Esophagus muscularis mucosa (tissue), 4 donors: Measurements from ENCODE around the gene TMEM126B. TPM values are rescaled to one million over a fixed set of nuclear protein-coding genes. Genes with fewer than 3 reads are reported as not detected.
"Not testable (repeated sequence)": the region's sequence is repeated elsewhere in the genome, so short reads cannot be mapped to it uniquely, and the experiment has no call there.

Experiments
- DNase-seq: peaks from one replicate; pipeline ENCODE4 v3.0.0-alpha.2; 2017; ENCODE audit errors: extremely low spot score
- H3K27ac ChIP-seq, 4 donors: fragments of 200-600 bp; sonication (generic); replicated peaks in 1 of 4; 1 replicate in 3 of 4; 2 replicates in 1 of 4; pipeline ENCODE4 v1.5.1; 2016 to 2019; ENCODE audit warnings: mild to moderate bottlenecking in 1 of 4
- H3K27me3 ChIP-seq, 4 donors: fragments of 200-600 bp; sonication (generic); one replicate each; pipeline versions ENCODE4 v1.5.1 to v1.6.0; 2016 to 2019
- H3K36me3 ChIP-seq, 4 donors: fragments of 200-600 bp; sonication (generic); one replicate each; pipeline ENCODE4 v1.5.1; 2016 to 2019
- H3K4me1 ChIP-seq, 4 donors: fragments of 200-600 bp; sonication (generic); one replicate each; pipeline ENCODE4 v1.5.1; 2016 to 2019
- H3K4me3 ChIP-seq, 4 donors: fragments of 200-600 bp; sonication (generic); 1 replicate in 2 of 4; 2 replicates in 2 of 4; pipeline ENCODE4 v1.5.1; 2016 to 2019; ENCODE audit warnings: mild to moderate bottlenecking in 4 of 4, moderate library complexity in 1 of 4
- H3K9me3 ChIP-seq, 4 donors: fragments of 200-600 bp; sonication (generic); 1 replicate in 3 of 4; 2 replicates in 1 of 4; pipeline ENCODE4 v1.5.1; 2016 to 2019
- EP300 ChIP-seq: sonication (generic); formaldehyde crosslinking; IDR thresholded peaks from one replicate; pipeline ENCODE4 v1.6.1; 2017; ENCODE audit warnings: antibody characterized with exemption
- POLR2A ChIP-seq: fragments of 450-650 bp; IDR thresholded peaks from one replicate; pipeline ENCODE4 v1.6.1; 2017; ENCODE audit warnings: antibody characterized with exemption, moderate library complexity, mild to moderate bottlenecking, low read depth
- POLR2AphosphoS5 ChIP-seq, 2 donors: sonication (generic); formaldehyde crosslinking; IDR thresholded peaks; one replicate each; pipeline ENCODE4 v1.6.1; 2017; ENCODE audit warnings: antibody characterized with exemption in 2 of 2
- WGBS: methylation state at CpG from one replicate; pipeline ENCODE4 v1.1.5; 2018; 5-methylcytosine and 5-hydroxymethylcytosine counted together
- intact Hi-C: fragments of 100-400 bp; cut with DNase I; formaldehyde crosslinking; loops from one replicate; pipeline ENCODE4 v1.15.1; 2023
- total RNA-seq, 4 donors: library from RNA; depleted of rRNA; stranded (reverse); fragments of >200 nt; gene quantifications; one replicate each; pipeline versions ENCODE4 v1.1.0 to v1.2.1, GENCODE V29; 2016
- TF ChIP-seq, protein P1 (sequence below), 3 experiments: fragments of 200-600 bp in 2 of 3; fragments of 450-650 bp in 1 of 3; sonication (generic) in 2 of 3; IDR thresholded peaks; one replicate each; pipeline ENCODE4 v1.5.1; 2017 to 2019; ENCODE audit warnings: antibody characterized with exemption in 3 of 3, mild to moderate bottlenecking in 2 of 3, moderate library complexity in 1 of 3

The TMEM126B gene
- total RNA-seq, 4 donors from 2014 or later: 25.4 to 65.2 (median 46.6) TPM

DNA sequence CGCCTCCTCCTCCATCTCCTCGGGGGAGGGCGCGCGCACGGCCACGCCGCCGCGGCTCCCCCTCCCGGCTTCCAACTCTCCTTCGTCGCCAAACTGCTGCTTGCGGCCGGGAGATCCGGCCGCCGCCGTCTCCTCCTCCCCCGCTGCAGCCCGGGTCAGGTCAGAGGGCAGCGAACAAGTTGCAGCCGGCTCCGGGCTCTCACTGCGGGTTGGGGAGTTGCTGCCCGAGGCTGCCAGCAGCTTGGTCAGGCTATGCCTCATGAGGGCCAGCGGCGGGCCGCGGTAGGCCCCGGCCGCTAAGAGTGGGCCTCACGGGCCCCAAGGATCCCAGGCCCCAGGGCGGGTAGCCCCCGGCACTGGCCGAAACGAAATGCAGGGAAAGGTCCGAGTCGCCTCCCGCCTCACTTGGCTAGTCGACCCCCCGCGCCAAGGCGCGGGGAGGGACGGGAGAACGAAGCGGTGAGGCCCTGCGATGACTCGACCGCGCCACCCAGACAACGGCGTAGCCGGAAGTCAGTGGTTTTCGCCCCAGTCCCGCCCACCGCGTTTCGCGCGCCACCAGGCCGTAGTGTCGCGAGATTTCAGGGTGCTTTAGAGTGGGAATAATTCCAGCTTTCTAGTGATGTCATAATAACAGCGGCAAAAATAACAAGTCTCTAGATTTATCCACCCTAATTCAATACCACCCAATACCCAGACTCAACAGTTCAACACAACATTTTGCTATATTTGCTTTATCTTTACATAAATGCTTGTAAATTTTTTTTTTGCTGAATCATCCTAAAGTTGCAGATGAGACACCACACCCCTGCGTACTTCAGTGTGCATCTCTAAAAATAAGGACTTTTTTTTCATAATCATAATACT is 36.5 kb downstream of the TMEM126B start, which contains the start of gene CREBZF:
CREBZF (minus strand) TSS at position 515 of the 867 bp plus-strand sequence; CDS start at position 261, 254 bp downstream.
- H3K27me3 ChIP-seq: no peaks in the 10 kb centered on the region
- intact Hi-C loops: loop anchor here (2.0 to 5.0 kb wide), 2 partner anchors 36 to 68 kb away; partner anchors contain the start of gene TMEM126B
- peak within 1 kb of the TSS; percentile 94 to 99 (median 96) for H3K27ac ChIP-seq
- H3K36me3 ChIP-seq: peaks cover 0 to 11% (median 4%) of the 10 kb centered on the region in 4 donors
- TF ChIP-seq, protein P1, sequence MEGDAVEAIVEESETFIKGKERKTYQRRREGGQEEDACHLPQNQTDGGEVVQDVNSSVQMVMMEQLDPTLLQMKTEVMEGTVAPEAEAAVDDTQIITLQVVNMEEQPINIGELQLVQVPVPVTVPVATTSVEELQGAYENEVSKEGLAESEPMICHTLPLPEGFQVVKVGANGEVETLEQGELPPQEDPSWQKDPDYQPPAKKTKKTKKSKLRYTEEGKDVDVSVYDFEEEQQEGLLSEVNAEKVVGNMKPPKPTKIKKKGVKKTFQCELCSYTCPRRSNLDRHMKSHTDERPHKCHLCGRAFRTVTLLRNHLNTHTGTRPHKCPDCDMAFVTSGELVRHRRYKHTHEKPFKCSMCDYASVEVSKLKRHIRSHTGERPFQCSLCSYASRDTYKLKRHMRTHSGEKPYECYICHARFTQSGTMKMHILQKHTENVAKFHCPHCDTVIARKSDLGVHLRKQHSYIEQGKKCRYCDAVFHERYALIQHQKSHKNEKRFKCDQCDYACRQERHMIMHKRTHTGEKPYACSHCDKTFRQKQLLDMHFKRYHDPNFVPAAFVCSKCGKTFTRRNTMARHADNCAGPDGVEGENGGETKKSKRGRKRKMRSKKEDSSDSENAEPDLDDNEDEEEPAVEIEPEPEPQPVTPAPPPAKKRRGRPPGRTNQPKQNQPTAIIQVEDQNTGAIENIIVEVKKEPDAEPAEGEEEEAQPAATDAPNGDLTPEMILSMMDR (IDR thresholded peaks at IDR 0.05): no peak
- TF ChIP-seq EP300: no peak
- peak; percentile 96 to 99 for TF ChIP-seq POLR2AphosphoS5 (IDR thresholded peaks at IDR 0.05)
- peak; percentile 94 for TF ChIP-seq POLR2A
- peak within 1 kb of the TSS; percentile 82 to 90 (median 86) for H3K4me3 ChIP-seq
- no peaks in the 10 kb centered on the region for H3K9me3 ChIP-seq
- peaks cover 34 to 36% (median 35%) of the 10 kb centered on the region in 4 donors for H3K4me1 ChIP-seq
- WGBS: under 1% methylated on average over 35 of the region's 67 CpGs
- peak; percentile 98 for DNase-seq

DNA sequence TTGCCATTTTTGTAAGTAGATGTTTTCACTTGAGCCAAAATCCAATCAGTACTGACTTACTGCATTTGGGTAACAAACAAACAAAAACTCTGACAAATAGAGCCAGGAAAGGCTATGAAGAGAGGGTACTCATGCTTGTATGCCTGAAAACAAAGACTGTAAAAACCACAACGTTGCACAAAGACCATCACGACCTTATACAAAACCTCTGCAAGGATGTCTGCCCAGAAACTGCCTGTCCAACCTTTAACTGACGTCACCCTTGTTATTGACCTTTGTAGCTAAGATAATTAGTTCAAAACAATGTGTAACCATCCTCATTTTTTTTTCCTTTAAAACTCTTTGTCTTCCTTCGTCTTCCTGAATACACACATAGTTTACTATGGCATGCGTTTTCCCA is 37.3 kb downstream of the TMEM126B start:
- Histone ChIP-seq H3K4me1 (peaks cover 25 to 28% (median 26%) of the 10 kb centered on the region in 4 donors), H3K27me3 (no peaks in the 10 kb centered on the region), H3K9me3 (no peaks in the 10 kb centered on the region), H3K4me3 (peak overlapping the region in 1 of 4 donors; percentile 90), H3K27ac (peak overlapping the region; percentile 94 to 99 (median 96)), H3K36me3 (peaks cover 0 to 4% (median 0%) of the 10 kb centered on the region in 4 donors)
- intact Hi-C loops: loop anchor here (2.0 kb wide), 1 partner anchor 37 kb away; the partner anchor contains the start of gene TMEM126B
- TF ChIP-seq POLR2AphosphoS5 (IDR thresholded peaks at IDR 0.05): no peak
- no peak for TF ChIP-seq EP300
- no peak for TF ChIP-seq POLR2A
- TF ChIP-seq, protein P1 (IDR thresholded peaks at IDR 0.05): no peak
- WGBS: 85% methylated on average over 5 of the region's 5 CpGs
- no peak for DNase-seq

DNA sequence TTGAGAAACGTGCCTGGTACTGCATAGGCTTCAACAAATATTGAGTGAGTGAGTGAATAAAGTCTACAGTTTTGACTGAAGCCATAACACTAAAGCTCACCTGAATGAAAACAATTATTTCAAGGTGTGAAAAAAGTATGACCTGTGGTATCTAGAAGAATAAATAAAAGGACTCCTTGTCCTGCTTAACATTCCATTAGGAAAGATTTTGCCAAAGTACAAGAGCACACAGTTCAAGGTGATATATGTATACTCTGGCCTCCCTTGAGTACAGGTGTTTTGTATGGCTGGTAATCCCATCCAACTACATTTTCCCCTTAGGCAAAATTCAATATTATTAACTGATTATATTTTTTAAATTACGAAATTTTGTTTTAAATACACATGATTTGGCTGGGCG is 38.3 kb downstream of the TMEM126B start:
- intact Hi-C loops: no loop called here
- WGBS: 79% methylated on average over 3 of the region's 3 CpGs

DNA sequence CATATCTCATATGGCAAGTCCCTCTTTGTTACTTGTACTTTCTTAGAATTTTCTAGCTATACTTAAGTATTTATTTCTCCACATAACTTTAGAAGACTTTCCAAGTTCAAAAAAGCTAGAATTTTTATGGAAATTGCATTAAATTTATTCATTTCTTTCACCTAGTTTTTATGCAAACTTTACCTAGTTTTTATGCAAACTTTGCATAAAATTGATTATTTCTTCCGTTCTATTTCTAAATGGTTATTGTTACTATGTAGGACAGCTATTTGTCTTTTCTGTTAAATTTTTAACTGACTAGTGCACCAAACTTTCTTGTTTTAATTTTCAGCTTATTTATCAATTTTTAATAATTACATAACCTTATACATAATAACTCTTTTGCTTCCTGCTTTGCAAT is 39.8 kb downstream of the TMEM126B start:
- no peak overlapping the region for H3K4me3 ChIP-seq
- H3K4me1 ChIP-seq: peaks cover 1 to 5% (median 3%) of the 10 kb centered on the region in 4 donors
- 95% methylated on average over 1 of the region's 1 CpG for WGBS
- intact Hi-C loops: no loop called here
- H3K36me3 ChIP-seq: no peaks in the 10 kb centered on the region
- no peak for TF ChIP-seq EP300
- no peak for TF ChIP-seq POLR2A
- H3K27ac ChIP-seq: no peak overlapping the region
- H3K27me3 ChIP-seq: no peaks in the 10 kb centered on the region
- DNase-seq: no peak
- no peaks in the 10 kb centered on the region for H3K9me3 ChIP-seq

More for the DNA sequence above, 38.3 kb downstream of the TMEM126B start:
- no peak overlapping the region for H3K4me3 ChIP-seq
- H3K27me3 ChIP-seq: no peaks in the 10 kb centered on the region
- no peaks in the 10 kb centered on the region for H3K9me3 ChIP-seq
- TF ChIP-seq EP300 (no peak), POLR2AphosphoS5 (IDR thresholded peaks at IDR 0.05) (no peak), POLR2A (no peak)
- TF ChIP-seq, protein P1 (IDR thresholded peaks at IDR 0.05): no peak
- peaks cover 0 to 4% (median 0%) of the 10 kb centered on the region in 4 donors for H3K36me3 ChIP-seq
- H3K4me1 ChIP-seq: peaks cover 16 to 19% (median 17%) of the 10 kb centered on the region in 4 donors
- no peak overlapping the region for H3K27ac ChIP-seq
- no peak for DNase-seq

DNA sequence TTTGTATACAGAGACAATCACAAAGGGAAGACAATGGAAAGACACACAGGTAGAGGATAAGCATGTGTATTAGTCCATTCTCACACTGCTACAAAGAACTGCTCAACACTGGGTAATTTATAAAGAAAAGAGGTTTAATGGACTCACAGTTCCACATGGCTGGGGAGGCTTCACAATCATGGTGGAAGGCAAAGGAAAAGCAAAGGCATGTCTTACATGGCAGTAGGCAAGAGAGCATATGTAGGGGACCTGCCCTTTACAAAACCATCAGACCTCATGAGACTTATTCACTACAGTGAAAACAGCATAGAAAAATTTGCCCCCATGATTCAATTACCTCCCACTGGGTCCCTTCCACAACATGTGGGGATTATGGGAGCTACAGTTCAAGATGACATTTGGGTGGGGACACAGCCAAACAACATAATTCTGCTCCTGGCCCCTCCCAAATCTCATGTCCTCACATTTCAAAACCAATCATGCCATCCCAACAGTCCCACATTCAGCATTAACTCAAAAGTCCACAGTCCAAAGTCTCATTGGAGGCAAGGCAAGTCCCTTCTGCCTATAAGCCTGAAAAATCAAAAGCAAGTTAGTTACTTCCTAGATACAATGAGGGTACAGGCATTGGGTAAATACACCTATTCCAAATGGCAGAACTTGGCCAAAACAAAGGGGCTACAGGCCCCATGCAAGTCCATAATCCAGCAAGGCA is 42.7 kb downstream of the TMEM126B start:
- intact Hi-C loops, H3K36me3 ChIP-seq, H3K27ac ChIP-seq, H3K9me3 ChIP-seq, DNase-seq, H3K4me3 ChIP-seq, H3K4me1 ChIP-seq, H3K27me3 ChIP-seq: not testable (repeated sequence)
